T-cell (primary cell): ENCODE results near the gene CCDC9B. TPM values are rescaled to one million over a fixed set of nuclear protein-coding genes. Genes with fewer than 3 reads are reported as not detected.

Source experiments
- ATAC-seq, 4 experiments: fragments of 200-7000 bp in 3 of 4; fragments of 150-1000 bp in 1 of 4; cut with Tn5 transposase; replicated peaks in 1 of 4; 1 replicate in 3 of 4; 2 replicates in 1 of 4; pipeline ENCODE4 v1.10.0; 2021; ENCODE audit warnings: moderate library complexity in 3 of 4, mild to moderate bottlenecking in 2 of 4, moderate number of reproducible peaks in 1 of 4
- CTCF ChIA-PET, 2 donors: fragments of 300-600 bp; sonication (Branson Sonifier 250); formaldehyde crosslinking; loops; one replicate each; lab custom pipeline; 2022; ENCODE audit warnings: antibody characterized with exemption in 2 of 2; lab: Charles Lee
- POLR2A ChIA-PET, 2 donors: fragments of 300-600 bp; sonication (Branson Sonifier 250); formaldehyde crosslinking; loops; one replicate each; lab custom pipeline; 2022; ENCODE audit warnings: antibody characterized with exemption in 2 of 2; lab: Charles Lee
- DNase-seq, 35 experiments: peaks; one replicate each; pipeline versions ENCODE4 v3.0.0 to v3.0.0-alpha.2; 2013 to 2023
- H3K27ac ChIP-seq: one replicate; pipeline ENCODE4 v1.5.1; 2013; ENCODE audit warnings: low read length
- H3K27me3 ChIP-seq, 2 experiments: replicated peaks in 1 of 2; 1 replicate in 1 of 2; 2 replicates in 1 of 2; pipeline versions ENCODE4 v1.6.1 to v1.7.0; 2013; ENCODE audit warnings: low read length in 1 of 2, mixed read lengths in 1 of 2; ENCODE audit not compliant: control insufficient read depth in 2 of 2, insufficient read depth in 2 of 2; ENCODE audit errors: extremely low read depth in 1 of 2
- H3K36me3 ChIP-seq, 2 donors: 1 replicate in 1 of 2; 2 replicates in 1 of 2; pipeline versions ENCODE4 v1.6.1 to v1.7.0; 2013; ENCODE audit warnings: low read length in 1 of 2; ENCODE audit not compliant: control insufficient read depth in 2 of 2, insufficient read depth in 1 of 2; ENCODE audit errors: extremely low read depth in 1 of 2
- H3K4me1 ChIP-seq, 2 experiments: 1 replicate in 1 of 2; 2 replicates in 1 of 2; pipeline versions ENCODE4 v1.6.1 to v1.7.0; 2013; ENCODE audit warnings: low read length in 2 of 2, mixed read lengths in 1 of 2; ENCODE audit not compliant: insufficient read depth in 2 of 2, control insufficient read depth in 1 of 2; ENCODE audit errors: extremely low read depth in 1 of 2
- H3K4me3 ChIP-seq, 2 donors: 1 replicate in 1 of 2; 2 replicates in 1 of 2; pipeline versions ENCODE4 v1.5.1 to v1.7.0; 2013; ENCODE audit warnings: mild to moderate bottlenecking in 2 of 2, low read length in 1 of 2, moderate library complexity in 1 of 2; ENCODE audit not compliant: control insufficient read depth in 1 of 2; ENCODE audit errors: extremely low read depth in 1 of 2
- H3K9me3 ChIP-seq: 2 replicates; pipeline ENCODE4 v1.7.0; 2013
- H3K27ac Mint-ChIP-seq, 2 donors: one replicate each; pipeline ENCODE4 v1.8.0; 2020 to 2021; ENCODE audit warnings: mild to moderate bottlenecking in 2 of 2, mixed read lengths in 2 of 2
- H3K27me3 Mint-ChIP-seq, 2 donors: one replicate each; pipeline ENCODE4 v1.8.0; 2021 to 2022; ENCODE audit warnings: mixed read lengths in 2 of 2
- H3K36me3 Mint-ChIP-seq: one replicate; pipeline ENCODE4 v1.8.0; 2021; ENCODE audit warnings: mixed read lengths
- H3K4me1 Mint-ChIP-seq, 3 donors: one replicate each; pipeline ENCODE4 v1.8.0; 2020 to 2022; ENCODE audit warnings: mixed read lengths in 3 of 3, mild to moderate bottlenecking in 1 of 3
- H3K4me3 Mint-ChIP-seq, 3 donors: one replicate each; pipeline ENCODE4 v1.8.0; 2020 to 2022; ENCODE audit warnings: mild to moderate bottlenecking in 3 of 3, mixed read lengths in 3 of 3, moderate library complexity in 3 of 3
- H3K9me3 Mint-ChIP-seq, 3 donors: one replicate each; pipeline ENCODE4 v1.8.0; 2020 to 2022; ENCODE audit warnings: mixed read lengths in 3 of 3
- WGBS: methylation state at CpG from one replicate; pipeline ENCODE4 v1.1.5; 2013; ENCODE audit warnings: missing lambda C conversion rate; ENCODE audit not compliant: insufficient coverage; 5-methylcytosine and 5-hydroxymethylcytosine counted together
- total RNA-seq, 35 experiments: library from RNA in 6 of 35; stranded (reverse) in 6 of 35; fragments of 120-200 nt in 1 of 35; gene quantifications; one replicate each; pipeline versions ENCODE4 v1.2.1 to v1.2.4 and lab custom pipeline; 2013 to 2026

Gene CCDC9B
- total RNA-seq, 5 donors from 2014 or later (not counting 1 experiment from before 2014, with no cell fraction given): 0.80 to 2.2 (median 1.7) TPM

DNA sequence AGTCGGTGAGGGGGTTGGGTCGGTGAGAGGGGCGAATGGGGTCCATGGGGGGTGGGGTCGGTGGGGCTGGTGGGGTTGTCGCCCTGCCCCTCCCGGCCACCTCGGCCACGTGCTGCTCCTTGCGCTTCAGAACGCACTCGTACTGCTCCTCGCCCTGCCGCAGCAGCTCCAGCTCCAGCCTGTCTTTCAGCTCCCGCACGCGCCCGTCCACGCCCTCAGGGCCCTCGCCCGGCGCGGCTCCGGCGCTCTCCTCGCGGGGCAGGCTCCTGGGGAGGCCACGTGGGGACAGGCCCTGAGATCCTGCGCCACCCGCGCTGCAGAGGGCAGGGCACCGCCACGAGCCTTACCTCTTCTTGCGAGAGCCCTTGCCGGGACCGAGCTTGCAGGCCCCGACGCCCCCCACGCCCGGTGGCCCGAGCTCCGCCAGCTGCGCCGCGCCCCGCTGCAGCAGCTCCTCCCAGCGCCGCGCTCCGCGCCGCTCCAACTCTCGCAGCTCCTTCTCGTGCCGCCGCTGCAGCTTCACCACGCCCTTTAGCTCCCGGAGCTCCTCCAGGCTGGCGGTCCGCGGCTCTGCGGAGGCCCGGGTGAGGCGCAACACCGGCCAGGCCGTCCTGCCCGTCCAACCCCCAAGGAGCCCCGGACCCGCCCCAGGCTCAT, 49.7 kb downstream of the CCDC9B start:
- Mint-ChIP-seq H3K27ac (no peak overlapping the region), H3K27me3 (no peaks in the 10 kb centered on the region), H3K4me3 (no peak overlapping the region), H3K9me3 (no peaks in the 10 kb centered on the region), H3K4me1 (no peaks in the 10 kb centered on the region), H3K36me3 (peaks cover 23% of the 10 kb centered on the region)
- Histone ChIP-seq H3K27me3 (no peaks in the 10 kb centered on the region), H3K4me1 (no peaks in the 10 kb centered on the region), H3K27ac (no peak overlapping the region), H3K36me3 (peaks cover 26 to 77% of the 10 kb centered on the region in 2 donors), H3K4me3 (no peak overlapping the region), H3K9me3 (no peaks in the 10 kb centered on the region)
- 97% methylated on average over 63 of the region's 68 CpGs for WGBS
- ChIA-PET POLR2A (no interaction called here), CTCF (interaction anchor here in 1 of 2 donors (0.7 kb wide), 1 partner anchor 12 kb away, joined by 4 read pairs; no protein-coding TSS in a partner anchor)
- no peak for ATAC-seq
- DNase-seq: no peak

DNA sequence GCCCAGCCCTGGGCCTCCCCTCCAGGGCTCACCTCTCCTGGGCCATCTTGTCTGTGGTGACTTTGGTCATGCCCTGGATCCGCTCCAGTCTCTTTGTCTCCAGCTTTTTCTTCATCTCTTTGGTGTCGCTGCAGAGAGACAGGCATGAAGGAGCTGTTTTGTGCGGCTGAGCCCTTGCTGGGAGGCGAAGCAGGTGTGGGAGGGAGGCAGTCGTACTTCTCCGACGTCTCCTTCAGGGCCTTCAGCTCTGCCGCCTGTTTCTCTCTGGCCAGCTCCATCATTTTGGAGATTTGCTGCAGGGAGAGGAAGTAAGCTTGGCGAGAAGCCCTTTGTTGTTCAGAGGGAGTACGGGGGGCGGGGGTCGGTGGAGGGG, 50.2 kb downstream of the CCDC9B start:
- H3K4me1 Mint-ChIP-seq: no peaks in the 10 kb centered on the region
- POLR2A ChIA-PET: no interaction called here
- H3K4me1 ChIP-seq: no peaks in the 10 kb centered on the region

DNA sequence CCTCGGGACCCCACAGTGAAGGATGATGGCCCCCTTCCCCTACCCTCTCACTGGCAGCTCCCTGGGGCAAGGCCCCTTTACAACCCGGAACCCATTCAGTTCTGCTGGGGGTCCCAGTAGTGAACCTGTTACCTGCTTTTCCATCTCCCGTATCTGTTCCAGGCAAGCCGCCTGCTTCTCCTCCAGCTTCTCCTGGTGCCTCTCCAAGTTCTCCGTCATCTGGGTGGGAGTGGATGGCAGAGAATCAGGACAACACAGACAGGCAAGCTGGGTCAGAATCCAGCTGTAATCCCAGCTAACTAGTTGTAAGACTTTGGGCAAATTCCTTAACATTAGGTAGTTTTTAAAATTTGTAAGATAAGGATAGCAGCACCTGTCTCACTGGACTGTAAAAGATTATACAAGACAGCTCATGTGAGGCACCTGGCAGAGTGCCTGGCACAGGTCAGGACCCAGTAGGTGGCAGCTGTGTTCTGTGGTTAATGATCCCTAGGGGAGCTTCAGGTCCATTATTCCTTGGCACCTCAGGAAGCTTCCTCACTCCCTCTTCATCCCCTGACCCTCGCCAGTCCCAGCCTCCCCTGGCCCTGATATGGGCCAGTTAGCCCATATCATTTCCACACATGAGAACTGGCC, 51.5 kb downstream of the CCDC9B start:
- H3K27ac Mint-ChIP-seq: peak overlapping the region in 1 of 2 donors; percentile 11
- no peaks in the 10 kb centered on the region for H3K4me1 ChIP-seq

More for the DNA sequence above, 50.2 kb downstream of the CCDC9B start:
- DNase-seq (no peak), ATAC-seq (no peak)
- Mint-ChIP-seq H3K27me3 (no peaks in the 10 kb centered on the region), H3K27ac (no peak overlapping the region), H3K4me3 (no peak overlapping the region), H3K9me3 (no peaks in the 10 kb centered on the region), H3K36me3 (peaks cover 21% of the 10 kb centered on the region)
- WGBS: 100% methylated on average over 5 of the region's 12 CpGs
- no peak overlapping the region for H3K27ac ChIP-seq
- no peaks in the 10 kb centered on the region for H3K27me3 ChIP-seq
- no peak overlapping the region for H3K4me3 ChIP-seq
- CTCF ChIA-PET: interaction anchor here in 1 of 2 donors (0.7 kb wide), 1 partner anchor 12 kb away, joined by 4 read pairs; no protein-coding TSS in a partner anchor
- peaks cover 26 to 72% of the 10 kb centered on the region in 2 donors for H3K36me3 ChIP-seq
- no peaks in the 10 kb centered on the region for H3K9me3 ChIP-seq

DNA sequence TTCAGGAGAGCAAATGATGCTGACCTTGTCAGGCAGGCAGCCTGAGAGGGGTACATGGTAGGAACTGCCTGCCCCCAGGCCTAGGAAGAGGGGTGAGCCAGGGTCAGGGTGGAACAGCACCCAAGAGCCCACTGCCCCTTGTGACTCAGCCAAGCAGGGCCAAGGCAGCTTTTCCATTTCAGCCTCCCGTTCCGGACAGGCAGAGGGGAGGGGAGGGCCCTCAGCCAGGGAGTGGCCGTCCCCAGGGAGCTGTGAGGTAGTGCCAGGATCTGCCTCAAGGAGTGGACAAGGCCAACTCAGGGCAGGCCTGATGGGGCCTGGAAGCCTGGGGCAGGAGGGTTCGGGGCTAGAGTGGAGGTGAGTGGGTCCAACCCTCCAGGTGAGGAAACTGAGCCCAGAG, 52.8 kb downstream of the CCDC9B start:
- Mint-ChIP-seq H3K9me3 (no peaks in the 10 kb centered on the region), H3K27me3 (no peaks in the 10 kb centered on the region), H3K4me1 (peaks cover 0 to 2% (median 0%) of the 10 kb centered on the region in 3 donors), H3K27ac (peak overlapping the region in 1 of 2 donors; percentile 39), H3K4me3 (no peak overlapping the region), H3K36me3 (peaks cover 11% of the 10 kb centered on the region)
- ChIA-PET POLR2A (interaction anchor here in 1 of 2 donors (0.6 kb wide), 1 partner anchor 29 kb away, joined by 3 read pairs; no protein-coding TSS in a partner anchor), CTCF (no interaction called here)
- peaks cover 0 to 10% of the 10 kb centered on the region in 2 experiments for H3K27me3 ChIP-seq
- WGBS: 92% methylated on average over 3 of the region's 4 CpGs
- H3K36me3 ChIP-seq: peaks cover 20 to 48% of the 10 kb centered on the region in 2 donors
- H3K9me3 ChIP-seq: no peaks in the 10 kb centered on the region
- no peak for DNase-seq
- H3K27ac ChIP-seq: no peak overlapping the region
- no peak for ATAC-seq
- peaks cover 0 to 9% of the 10 kb centered on the region in 2 experiments for H3K4me1 ChIP-seq
- H3K4me3 ChIP-seq: no peak overlapping the region

More for the DNA sequence above, 51.5 kb downstream of the CCDC9B start:
- H3K27me3 Mint-ChIP-seq: no peaks in the 10 kb centered on the region
- Histone ChIP-seq H3K27ac (no peak overlapping the region), H3K4me3 (no peak overlapping the region), H3K36me3 (peaks cover 22 to 59% of the 10 kb centered on the region in 2 donors), H3K27me3 (no peaks in the 10 kb centered on the region), H3K9me3 (no peaks in the 10 kb centered on the region)
- H3K4me3 Mint-ChIP-seq: no peak overlapping the region
- H3K9me3 Mint-ChIP-seq: no peaks in the 10 kb centered on the region
- H3K4me1 Mint-ChIP-seq: no peaks in the 10 kb centered on the region
- ChIA-PET CTCF (interaction anchor here in 1 of 2 donors (0.9 kb wide), 1 partner anchor 10 kb away, joined by 4 read pairs; no protein-coding TSS in a partner anchor), POLR2A (interaction anchor here in 1 of 2 donors (0.6 kb wide), 1 partner anchor 19 kb away, joined by 4 read pairs; no protein-coding TSS in a partner anchor)
- ATAC-seq (no peak), DNase-seq (no peak)
- WGBS: 90% methylated on average over 6 of the region's 6 CpGs
- H3K36me3 Mint-ChIP-seq: peaks cover 16% of the 10 kb centered on the region

DNA sequence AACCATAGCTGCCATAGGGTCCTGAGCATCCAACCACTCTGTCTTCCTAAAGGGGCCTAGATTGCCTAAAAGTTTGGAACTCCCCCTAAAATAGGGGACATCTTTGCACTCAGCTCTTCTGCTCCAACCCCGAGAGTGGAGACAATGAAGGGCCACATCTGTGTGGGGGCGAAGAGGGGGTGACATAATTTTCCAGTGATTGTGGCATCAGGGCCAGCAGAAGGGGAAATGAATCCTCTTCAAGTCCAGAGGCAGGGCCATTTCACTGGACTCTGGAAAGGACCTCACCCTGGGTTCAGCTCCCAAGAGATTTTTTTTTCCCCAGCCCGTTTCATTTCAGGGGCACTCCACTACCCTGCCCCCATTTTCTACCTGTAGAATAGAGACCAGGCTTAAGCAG, 53.2 kb downstream of the CCDC9B start:
- Histone ChIP-seq H3K36me3 (peaks cover 18 to 45% of the 10 kb centered on the region in 2 donors), H3K4me3 (no peak overlapping the region), H3K4me1 (peaks cover 0 to 14% of the 10 kb centered on the region in 2 experiments), H3K27me3 (peaks cover 0 to 13% of the 10 kb centered on the region in 2 experiments), H3K27ac (no peak overlapping the region), H3K9me3 (no peaks in the 10 kb centered on the region)
- H3K36me3 Mint-ChIP-seq: peaks cover 9% of the 10 kb centered on the region
- H3K4me1 Mint-ChIP-seq: peaks cover 0 to 2% (median 0%) of the 10 kb centered on the region in 3 donors
- no peak overlapping the region for H3K4me3 Mint-ChIP-seq
- peak overlapping the region in 1 of 2 donors; percentile 34 for H3K27ac Mint-ChIP-seq
- WGBS: no CpG with 5 or more reads among the region's 3 CpGs
- DNase-seq (no peak), ATAC-seq (no peak)
- ChIA-PET CTCF (no interaction called here), POLR2A (interaction anchor here in 1 of 2 donors (0.6 kb wide), 1 partner anchor 29 kb away, joined by 3 read pairs; no protein-coding TSS in a partner anchor)
- H3K27me3 Mint-ChIP-seq: no peaks in the 10 kb centered on the region
- H3K9me3 Mint-ChIP-seq: no peaks in the 10 kb centered on the region

DNA sequence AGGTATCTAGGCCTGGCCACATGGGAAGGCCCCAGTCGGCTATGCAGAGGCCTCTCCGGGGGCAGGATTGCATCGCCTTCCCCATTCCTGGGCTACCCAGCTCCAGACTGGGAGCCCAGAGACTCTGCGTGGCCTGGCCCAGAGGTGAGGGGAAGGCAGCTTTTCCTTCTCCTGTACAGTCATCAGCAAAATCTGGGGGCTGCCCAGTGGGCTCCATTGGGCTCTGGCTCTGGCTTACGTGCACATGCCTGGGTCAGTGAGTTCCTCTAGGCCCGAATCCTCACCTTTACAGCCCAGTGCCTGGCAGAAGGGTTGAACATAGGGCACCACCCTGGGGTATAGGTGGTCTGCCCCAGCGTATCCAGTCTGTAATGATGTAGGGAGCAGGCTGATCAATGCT, 53.9 kb downstream of the CCDC9B start:
- H3K4me3 Mint-ChIP-seq: no peak overlapping the region
- Histone ChIP-seq H3K4me3 (no peak overlapping the region), H3K9me3 (no peaks in the 10 kb centered on the region), H3K4me1 (peaks cover 0 to 14% of the 10 kb centered on the region in 2 experiments), H3K27me3 (peaks cover 0 to 13% of the 10 kb centered on the region in 2 experiments), H3K27ac (no peak overlapping the region), H3K36me3 (peaks cover 14 to 38% of the 10 kb centered on the region in 2 donors)
- H3K27ac Mint-ChIP-seq: no peak overlapping the region
- no peaks in the 10 kb centered on the region for H3K27me3 Mint-ChIP-seq
- H3K9me3 Mint-ChIP-seq: no peaks in the 10 kb centered on the region
- no peak for ATAC-seq
- WGBS: 72% methylated on average over 6 of the region's 7 CpGs
- H3K36me3 Mint-ChIP-seq: peaks cover 9% of the 10 kb centered on the region
- peaks cover 0 to 2% (median 0%) of the 10 kb centered on the region in 3 donors for H3K4me1 Mint-ChIP-seq
- ChIA-PET CTCF (interaction anchor here in 1 of 2 donors (2.1 kb wide), 1 partner anchor 51 kb away, joined by 6 read pairs; no protein-coding TSS in a partner anchor), POLR2A (no interaction called here)
- no peak for DNase-seq
